ENCODE results near the gene PRAME.
"Not testable (repeated sequence)": the region's sequence is repeated elsewhere in the genome, so short reads cannot be mapped to it uniquely, and the experiment has no call there.

The PRAME gene

DNA sequence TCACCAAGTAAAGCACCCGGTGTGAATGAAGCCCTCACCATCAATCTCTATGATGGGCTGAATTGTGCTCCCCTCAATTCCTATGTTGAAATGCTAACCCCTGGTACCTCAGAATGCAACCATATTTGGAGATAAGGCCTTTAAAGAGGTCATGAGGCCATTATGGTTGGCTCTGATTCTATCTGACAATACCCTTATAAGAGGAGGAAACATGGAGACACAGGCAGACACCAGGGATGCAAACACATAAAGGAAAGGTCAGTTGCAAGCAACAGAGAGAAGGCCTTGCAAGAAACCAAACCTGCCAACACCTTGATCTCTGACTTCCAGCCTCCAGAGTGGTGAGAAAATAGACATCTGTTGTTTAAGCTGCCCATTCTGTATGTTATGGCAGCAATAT, 25.6 kb downstream of the PRAME start:
- peaks cover 0 to 2% (median 0%) of the 10 kb centered on the region in 5 experiments for H3K27me3 ChIP-seq (replicated peaks in 2 of 5; ENCODE audit: control insufficient read depth in 4 of 5, insufficient read depth in 5 of 5, low read length in 4 of 5)
- 100% methylated on average over 1 of the region's 1 CpG for WGBS (ENCODE audit: insufficient coverage)
- H3K4me1 ChIP-seq (ENCODE audit: control extremely low read depth in 1 of 4, control insufficient read depth in 4 of 4, insufficient read depth in 4 of 4, low read length in 3 of 4): no peaks in the 10 kb centered on the region
- H3K9me3 ChIP-seq (ENCODE audit: control extremely low read depth in 1 of 5, control insufficient read depth in 4 of 5, insufficient read depth in 2 of 5, low read depth in 1 of 5, low read length in 4 of 5): no peaks in the 10 kb centered on the region
- CTCF ChIA-PET: interaction anchor here (1.1 to 1.4 kb wide), 2 partner anchors 26 to 54 kb away, joined by 3 to 7 read pairs; no protein-coding TSS in a partner anchor
- no peaks in the 10 kb centered on the region for H3K36me3 ChIP-seq (ENCODE audit: control insufficient read depth in 4 of 4, insufficient read depth in 4 of 4, low read length in 3 of 4)
- DNase-seq: no peak
- no peak overlapping the region for H3K4me3 ChIP-seq (ENCODE audit: control insufficient read depth in 1 of 7, extremely low read depth in 1 of 7, insufficient read depth in 4 of 7, low read depth in 2 of 7, low read length in 6 of 7)
- POLR2A ChIA-PET: no interaction called here
- no peak overlapping the region for H3K27ac ChIP-seq (ENCODE audit: insufficient read depth in 1 of 2, low read depth in 1 of 2, low read length in 2 of 2, poor library complexity in 1 of 2, severe bottlenecking in 2 of 2)

DNA sequence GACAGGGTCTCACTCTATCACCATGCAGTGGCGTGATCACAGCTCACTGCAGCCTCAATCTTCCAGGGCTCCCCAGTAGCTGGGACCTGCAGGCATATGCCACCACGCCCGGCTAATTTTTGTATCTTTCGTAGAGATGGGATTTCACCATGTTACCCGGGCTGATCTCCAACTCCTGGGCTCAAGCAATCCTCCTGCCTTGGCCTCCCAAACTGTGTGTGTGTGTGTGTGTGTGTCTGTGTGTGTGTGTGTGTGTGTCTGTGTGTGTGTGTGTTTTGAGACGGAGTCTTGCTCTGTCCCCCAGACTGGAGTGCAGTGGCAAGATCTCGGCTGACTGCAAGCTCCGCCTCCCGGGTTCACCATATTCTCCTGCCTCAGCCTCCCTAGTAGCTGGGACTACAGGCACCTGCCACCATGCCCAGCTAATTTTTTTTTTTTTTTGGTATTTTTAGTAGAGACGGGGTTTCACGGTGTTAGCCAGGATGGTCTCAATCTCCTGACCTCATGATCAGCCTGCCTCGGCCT, 26.5 kb downstream of the PRAME start:
- H3K27me3 ChIP-seq (replicated peaks in 2 of 5; ENCODE audit: control insufficient read depth in 4 of 5, insufficient read depth in 5 of 5, low read length in 4 of 5); H3K27ac ChIP-seq (ENCODE audit: insufficient read depth in 1 of 2, low read depth in 1 of 2, low read length in 2 of 2, poor library complexity in 1 of 2, severe bottlenecking in 2 of 2); DNase-seq; POLR2A ChIA-PET; H3K4me3 ChIP-seq (ENCODE audit: control insufficient read depth in 1 of 7, extremely low read depth in 1 of 7, insufficient read depth in 4 of 7, low read depth in 2 of 7, low read length in 6 of 7); H3K9me3 ChIP-seq (ENCODE audit: control extremely low read depth in 1 of 5, control insufficient read depth in 4 of 5, insufficient read depth in 2 of 5, low read depth in 1 of 5, low read length in 4 of 5); H3K4me1 ChIP-seq (ENCODE audit: control extremely low read depth in 1 of 4, control insufficient read depth in 4 of 4, insufficient read depth in 4 of 4, low read length in 3 of 4); H3K36me3 ChIP-seq (ENCODE audit: control insufficient read depth in 4 of 4, insufficient read depth in 4 of 4, low read length in 3 of 4): not testable (repeated sequence)
- CTCF ChIA-PET: interaction anchor here (1.4 kb wide), 1 partner anchor 27 kb away, joined by 3 read pairs; no protein-coding TSS in a partner anchor
- WGBS (ENCODE audit: insufficient coverage): 82% methylated on average over 4 of the region's 12 CpGs

DNA sequence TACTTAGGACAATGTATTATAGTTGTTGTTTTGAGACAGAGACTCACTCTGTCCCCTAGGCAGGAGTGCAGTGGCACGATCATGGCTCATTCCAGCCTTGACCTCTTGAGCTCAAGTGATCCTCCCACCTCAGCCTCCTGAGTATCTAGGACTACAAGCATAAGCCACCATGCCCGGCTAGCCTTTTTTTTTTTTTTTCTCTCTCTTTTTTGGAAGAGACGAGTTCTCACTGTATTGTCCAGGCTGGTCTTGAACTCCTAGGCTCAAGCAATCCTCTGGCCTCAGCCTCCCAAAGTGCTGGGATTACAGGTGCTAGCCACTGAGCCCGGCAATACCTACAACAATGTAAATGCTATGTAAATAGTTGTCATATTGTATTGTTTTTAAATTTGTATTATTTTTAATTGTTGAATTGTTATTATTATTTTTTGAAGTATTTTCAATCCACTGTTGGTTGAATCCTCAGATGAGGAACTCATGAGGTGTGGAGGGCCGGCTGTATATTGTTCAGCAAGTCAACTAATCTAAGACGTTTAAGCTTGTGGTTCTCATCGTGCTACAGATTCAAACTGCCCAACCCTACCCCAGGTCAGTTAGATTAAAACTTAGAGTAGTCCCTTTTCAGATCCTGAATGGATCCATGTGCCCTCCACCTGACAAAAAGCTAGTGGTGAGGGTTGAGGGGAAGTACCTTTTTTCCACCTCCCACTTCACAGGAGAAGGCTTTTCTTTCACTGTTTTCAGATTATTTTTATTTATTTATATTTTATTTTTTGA, 27.1 kb downstream of the PRAME start:
- H3K27ac ChIP-seq (ENCODE audit: insufficient read depth in 1 of 2, low read depth in 1 of 2, low read length in 2 of 2, poor library complexity in 1 of 2, severe bottlenecking in 2 of 2): no peak overlapping the region
- no peaks in the 10 kb centered on the region for H3K36me3 ChIP-seq (ENCODE audit: control insufficient read depth in 4 of 4, insufficient read depth in 4 of 4, low read length in 3 of 4)
- POLR2A ChIA-PET: no interaction called here
- peaks cover 0 to 2% (median 0%) of the 10 kb centered on the region in 5 experiments for H3K27me3 ChIP-seq (replicated peaks in 2 of 5; ENCODE audit: control insufficient read depth in 4 of 5, insufficient read depth in 5 of 5, low read length in 4 of 5)
- H3K4me3 ChIP-seq (ENCODE audit: control insufficient read depth in 1 of 7, extremely low read depth in 1 of 7, insufficient read depth in 4 of 7, low read depth in 2 of 7, low read length in 6 of 7): no peak overlapping the region
- WGBS (ENCODE audit: insufficient coverage): 92% methylated on average over 5 of the region's 7 CpGs
- H3K9me3 ChIP-seq (ENCODE audit: control extremely low read depth in 1 of 5, control insufficient read depth in 4 of 5, insufficient read depth in 2 of 5, low read depth in 1 of 5, low read length in 4 of 5): no peaks in the 10 kb centered on the region
- H3K4me1 ChIP-seq (ENCODE audit: control extremely low read depth in 1 of 4, control insufficient read depth in 4 of 4, insufficient read depth in 4 of 4, low read length in 3 of 4): no peaks in the 10 kb centered on the region
- no peak for DNase-seq
- CTCF ChIA-PET: interaction anchor here (0.6 to 1.0 kb wide), 2 partner anchors 55 to 130 kb away, joined by 3 to 4 read pairs; no protein-coding TSS in a partner anchor

DNA sequence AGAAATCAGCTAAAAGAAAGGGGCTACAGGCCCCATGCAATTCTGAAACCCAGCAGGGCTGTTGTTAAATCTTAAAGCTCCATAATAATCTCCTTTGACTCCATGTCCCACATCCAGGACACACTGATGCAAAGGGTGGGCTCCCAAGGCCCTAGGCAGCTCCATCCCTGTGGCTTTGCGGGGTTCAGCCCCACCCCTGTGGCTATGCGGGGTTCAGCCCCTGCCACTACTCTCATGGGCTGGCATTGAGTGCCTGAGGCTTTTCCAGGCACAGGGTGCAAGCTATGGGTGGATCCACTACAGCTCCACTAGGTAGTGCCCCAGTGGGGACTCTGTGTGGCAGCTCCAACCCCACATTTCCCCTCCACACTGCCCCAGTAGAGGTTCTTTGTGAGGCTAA, 30.3 kb downstream of the PRAME start:
- Histone ChIP-seq H3K4me3 (ENCODE audit: control insufficient read depth in 1 of 7, extremely low read depth in 1 of 7, insufficient read depth in 4 of 7, low read depth in 2 of 7, low read length in 6 of 7) (no peak overlapping the region), H3K27me3 (replicated peaks in 2 of 5; ENCODE audit: control insufficient read depth in 4 of 5, insufficient read depth in 5 of 5, low read length in 4 of 5) (no peaks in the 10 kb centered on the region), H3K36me3 (ENCODE audit: control insufficient read depth in 4 of 4, insufficient read depth in 4 of 4, low read length in 3 of 4) (no peaks in the 10 kb centered on the region), H3K4me1 (ENCODE audit: control extremely low read depth in 1 of 4, control insufficient read depth in 4 of 4, insufficient read depth in 4 of 4, low read length in 3 of 4) (no peaks in the 10 kb centered on the region), H3K27ac (ENCODE audit: insufficient read depth in 1 of 2, low read depth in 1 of 2, low read length in 2 of 2, poor library complexity in 1 of 2, severe bottlenecking in 2 of 2) (no peak overlapping the region), H3K9me3 (ENCODE audit: control extremely low read depth in 1 of 5, control insufficient read depth in 4 of 5, insufficient read depth in 2 of 5, low read depth in 1 of 5, low read length in 4 of 5) (no peaks in the 10 kb centered on the region)
- 100% methylated on average over 2 of the region's 2 CpGs for WGBS (ENCODE audit: insufficient coverage)
- ChIA-PET POLR2A (no interaction called here), CTCF (interaction anchor here (1.6 kb wide), 1 partner anchor 15 kb away, joined by 3 read pairs; no protein-coding TSS in a partner anchor)
- DNase-seq: no peak

DNA sequence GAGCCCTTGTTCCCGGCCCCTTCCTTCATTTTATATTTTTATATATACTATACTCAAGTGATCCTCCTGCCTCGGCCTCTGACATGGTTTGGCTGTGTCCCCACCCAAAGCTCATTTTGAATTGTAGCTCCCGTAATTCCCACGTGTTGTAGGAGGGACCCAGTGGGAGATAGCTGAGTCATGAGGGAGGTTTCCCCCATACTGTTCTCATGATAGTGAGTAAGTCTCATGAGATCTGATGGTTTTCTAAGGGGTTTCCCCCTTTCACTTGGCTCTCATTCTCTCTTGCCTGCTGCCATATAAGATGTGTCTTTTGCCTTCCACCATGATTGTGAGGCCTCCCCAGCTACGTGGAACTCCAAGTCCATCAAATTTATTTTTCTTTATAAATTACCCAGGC, 31.8 kb downstream of the PRAME start:
- Histone ChIP-seq H3K27ac (ENCODE audit: insufficient read depth in 1 of 2, low read depth in 1 of 2, low read length in 2 of 2, poor library complexity in 1 of 2, severe bottlenecking in 2 of 2) (no peak overlapping the region), H3K4me3 (ENCODE audit: control insufficient read depth in 1 of 7, extremely low read depth in 1 of 7, insufficient read depth in 4 of 7, low read depth in 2 of 7, low read length in 6 of 7) (no peak overlapping the region), H3K9me3 (ENCODE audit: control extremely low read depth in 1 of 5, control insufficient read depth in 4 of 5, insufficient read depth in 2 of 5, low read depth in 1 of 5, low read length in 4 of 5) (no peaks in the 10 kb centered on the region), H3K36me3 (ENCODE audit: control insufficient read depth in 4 of 4, insufficient read depth in 4 of 4, low read length in 3 of 4) (no peaks in the 10 kb centered on the region), H3K4me1 (ENCODE audit: control extremely low read depth in 1 of 4, control insufficient read depth in 4 of 4, insufficient read depth in 4 of 4, low read length in 3 of 4) (no peaks in the 10 kb centered on the region), H3K27me3 (replicated peaks in 2 of 5; ENCODE audit: control insufficient read depth in 4 of 5, insufficient read depth in 5 of 5, low read length in 4 of 5) (no peaks in the 10 kb centered on the region)
- POLR2A ChIA-PET: no interaction called here
- DNase-seq: no peak
- CTCF ChIA-PET: no interaction called here
- no CpG with 5 or more reads among the region's 5 CpGs for WGBS (ENCODE audit: insufficient coverage)

DNA sequence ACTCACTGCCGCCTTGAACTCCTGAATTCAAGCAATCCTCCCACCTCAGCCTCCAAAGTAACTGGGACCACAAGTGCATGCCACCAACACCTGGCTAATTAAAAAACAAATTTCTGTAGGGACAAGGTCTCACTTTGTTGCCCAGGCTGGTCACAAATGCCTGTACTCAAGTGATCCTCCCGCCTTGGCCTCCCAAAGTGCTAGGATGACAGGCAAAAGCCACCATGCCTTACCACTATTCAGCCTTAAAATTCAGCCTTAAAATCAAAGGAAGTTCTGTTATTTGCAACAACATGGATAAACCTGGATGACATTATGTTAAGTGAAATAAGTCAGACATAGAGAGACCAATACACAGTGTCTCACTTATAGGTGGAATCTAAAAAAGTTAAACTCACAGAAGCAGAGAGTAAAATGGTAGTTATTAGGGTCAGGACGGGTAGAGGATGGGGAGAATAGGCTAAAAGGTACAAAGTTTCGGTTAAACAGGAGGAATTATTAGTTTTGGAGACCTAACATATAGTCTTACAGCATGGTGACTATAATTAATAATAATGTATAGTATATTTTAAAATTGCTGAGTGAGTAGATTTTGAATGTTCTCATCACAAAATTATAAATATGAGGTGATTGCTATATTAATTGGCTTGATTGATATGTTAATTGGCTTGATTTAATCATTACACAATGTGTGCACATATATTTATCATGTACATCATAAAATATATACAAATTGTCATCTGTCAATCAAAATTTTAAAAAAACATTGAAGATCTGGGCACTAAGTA, 32.7 kb downstream of the PRAME start:
- WGBS (ENCODE audit: insufficient coverage): 100% methylated on average over 1 of the region's 4 CpGs
- no peaks in the 10 kb centered on the region for H3K9me3 ChIP-seq (ENCODE audit: control extremely low read depth in 1 of 5, control insufficient read depth in 4 of 5, insufficient read depth in 2 of 5, low read depth in 1 of 5, low read length in 4 of 5)
- H3K27ac ChIP-seq (ENCODE audit: insufficient read depth in 1 of 2, low read depth in 1 of 2, low read length in 2 of 2, poor library complexity in 1 of 2, severe bottlenecking in 2 of 2): no peak overlapping the region
- no peaks in the 10 kb centered on the region for H3K4me1 ChIP-seq (ENCODE audit: control extremely low read depth in 1 of 4, control insufficient read depth in 4 of 4, insufficient read depth in 4 of 4, low read length in 3 of 4)
- no peak overlapping the region for H3K4me3 ChIP-seq (ENCODE audit: control insufficient read depth in 1 of 7, extremely low read depth in 1 of 7, insufficient read depth in 4 of 7, low read depth in 2 of 7, low read length in 6 of 7)
- DNase-seq: no peak
- no peaks in the 10 kb centered on the region for H3K27me3 ChIP-seq (replicated peaks in 2 of 5; ENCODE audit: control insufficient read depth in 4 of 5, insufficient read depth in 5 of 5, low read length in 4 of 5)
- H3K36me3 ChIP-seq (ENCODE audit: control insufficient read depth in 4 of 4, insufficient read depth in 4 of 4, low read length in 3 of 4): no peaks in the 10 kb centered on the region
- ChIA-PET POLR2A (no interaction called here), CTCF (interaction anchor here (1.4 kb wide), 1 partner anchor 18 kb away, joined by 3 read pairs; the partner anchor contains the start of gene ZNF280B)

DNA sequence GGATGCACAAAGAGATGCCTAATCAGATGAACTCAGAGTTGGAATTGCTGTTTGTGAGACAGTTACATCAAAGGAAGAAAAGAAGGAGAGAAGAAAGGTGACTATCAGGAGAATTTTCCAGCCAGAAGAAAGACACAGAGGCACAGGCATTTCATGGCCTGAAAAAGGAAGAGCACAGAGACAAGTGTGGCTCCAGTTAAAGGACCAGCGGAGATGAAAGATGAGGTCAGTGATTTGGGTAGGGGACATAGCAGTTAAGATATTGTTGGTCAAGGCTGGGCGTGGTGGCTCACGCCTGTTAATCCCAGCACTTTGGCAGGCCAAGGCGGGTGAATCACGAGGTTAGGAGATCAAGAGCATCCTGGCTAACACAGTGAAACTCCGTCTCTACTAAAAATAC, 35.6 kb downstream of the PRAME start:
- H3K4me3 ChIP-seq (ENCODE audit: control insufficient read depth in 1 of 7, extremely low read depth in 1 of 7, insufficient read depth in 4 of 7, low read depth in 2 of 7, low read length in 6 of 7): no peak overlapping the region
- H3K4me1 ChIP-seq (ENCODE audit: control extremely low read depth in 1 of 4, control insufficient read depth in 4 of 4, insufficient read depth in 4 of 4, low read length in 3 of 4): no peaks in the 10 kb centered on the region
- no peak for DNase-seq
- WGBS (ENCODE audit: insufficient coverage): 100% methylated on average over 3 of the region's 6 CpGs
- POLR2A ChIA-PET: no interaction called here
- CTCF ChIA-PET: no interaction called here
- no peaks in the 10 kb centered on the region for H3K36me3 ChIP-seq (ENCODE audit: control insufficient read depth in 4 of 4, insufficient read depth in 4 of 4, low read length in 3 of 4)
- H3K27ac ChIP-seq (ENCODE audit: insufficient read depth in 1 of 2, low read depth in 1 of 2, low read length in 2 of 2, poor library complexity in 1 of 2, severe bottlenecking in 2 of 2): no peak overlapping the region
- H3K9me3 ChIP-seq (ENCODE audit: control extremely low read depth in 1 of 5, control insufficient read depth in 4 of 5, insufficient read depth in 2 of 5, low read depth in 1 of 5, low read length in 4 of 5): no peaks in the 10 kb centered on the region
- H3K27me3 ChIP-seq (replicated peaks in 2 of 5; ENCODE audit: control insufficient read depth in 4 of 5, insufficient read depth in 5 of 5, low read length in 4 of 5): no peaks in the 10 kb centered on the region
